CD14-positive monocyte (primary cell): ENCODE measurements around the gene PDE6B. TPM values are rescaled to one million over a fixed set of nuclear protein-coding genes. Genes with fewer than 3 reads are reported as not detected.

ENCODE experiments used
- DNase-seq, 3 donors: peaks; one replicate each; pipeline ENCODE4 v3.0.0-alpha.2; 2011 to 2022
- H2AFZ ChIP-seq: 2 replicates; pipeline ENCODE4 v1.6.0; 2012; ENCODE audit warnings: mild to moderate bottlenecking, low read depth, low read length, inconsistent platforms; ENCODE audit not compliant: insufficient read depth, poor library complexity, severe bottlenecking
- H3K27ac ChIP-seq, 2 donors: 1 replicate in 1 of 2; 2 replicates in 1 of 2; pipeline ENCODE4 v1.5.1; 2012 to 2013; ENCODE audit warnings: low read length in 2 of 2, control low read depth in 1 of 2, inconsistent platforms in 1 of 2, low read depth in 1 of 2, mild to moderate bottlenecking in 1 of 2
- H3K27me3 ChIP-seq, 2 donors: one replicate each; pipeline versions ENCODE4 v1.6.0 to v1.6.1; 2011 to 2013; ENCODE audit warnings: low read length in 2 of 2; ENCODE audit not compliant: control insufficient read depth in 2 of 2, insufficient read depth in 2 of 2
- H3K36me3 ChIP-seq, 2 donors: replicated peaks in 1 of 2; 1 replicate in 1 of 2; 2 replicates in 1 of 2; pipeline versions ENCODE4 v1.5.1 to v1.6.1; 2012 to 2013; ENCODE audit warnings: low read length in 2 of 2, control low read depth in 1 of 2, inconsistent platforms in 1 of 2, mild to moderate bottlenecking in 1 of 2; ENCODE audit not compliant: insufficient read depth in 2 of 2, control insufficient read depth in 1 of 2
- H3K4me1 ChIP-seq, 2 donors: 1 replicate in 1 of 2; 2 replicates in 1 of 2; pipeline versions ENCODE4 v1.5.1 to v1.6.1; 2012 to 2013; ENCODE audit warnings: low read length in 2 of 2, control low read depth in 1 of 2, inconsistent platforms in 1 of 2, mild to moderate bottlenecking in 1 of 2, moderate library complexity in 1 of 2; ENCODE audit not compliant: insufficient read depth in 2 of 2, control insufficient read depth in 1 of 2
- H3K4me2 ChIP-seq: replicated peaks from 2 replicates; pipeline ENCODE3; 2012; ENCODE audit warnings: low read length, moderate library complexity, mild to moderate bottlenecking; ENCODE audit not compliant: poor library complexity, severe bottlenecking; ENCODE audit errors: extremely low read depth
- H3K4me3 ChIP-seq, 3 experiments: fragments of 200-600 bp in 1 of 3; sonication (generic) in 1 of 3; replicated peaks in 1 of 3; 1 replicate in 2 of 3; 2 replicates in 1 of 3; pipeline ENCODE4 v1.5.1; 2011 to 2013; ENCODE audit warnings: low read length in 3 of 3, mild to moderate bottlenecking in 3 of 3, control low read depth in 2 of 3, low read depth in 2 of 3, inconsistent platforms in 1 of 3, moderate library complexity in 1 of 3
- H3K79me2 ChIP-seq: 2 replicates; pipeline ENCODE4 v1.6.0; 2012; ENCODE audit warnings: mild to moderate bottlenecking, control low read depth, inconsistent platforms, low read length, moderate library complexity; ENCODE audit not compliant: insufficient read depth
- H3K9ac ChIP-seq: 2 replicates; pipeline ENCODE4 v1.6.0; 2017; ENCODE audit warnings: low read length, mild to moderate bottlenecking; ENCODE audit not compliant: insufficient read depth, poor library complexity, severe bottlenecking
- H3K9me3 ChIP-seq, 2 donors: replicated peaks in 1 of 2; 1 replicate in 1 of 2; 2 replicates in 1 of 2; pipeline versions ENCODE4 v1.5.1 to v1.6.1; 2012 to 2013; ENCODE audit warnings: low read length in 2 of 2, control low read depth in 1 of 2; ENCODE audit not compliant: control insufficient read depth in 1 of 2, insufficient read depth in 1 of 2
- H4K20me1 ChIP-seq: 2 replicates; pipeline ENCODE4 v1.6.0; 2012; ENCODE audit warnings: mild to moderate bottlenecking, low read length, control low read depth, moderate library complexity; ENCODE audit not compliant: insufficient read depth
- H3K27ac Mint-ChIP-seq, 7 donors: one replicate each; pipeline ENCODE4 v1.8.0; 2020; ENCODE audit warnings: mild to moderate bottlenecking in 7 of 7, mixed read lengths in 7 of 7, moderate library complexity in 6 of 7, inconsistent platforms in 2 of 7
- H3K27me3 Mint-ChIP-seq, 3 donors: one replicate each; pipeline ENCODE4 v1.8.0; 2021 to 2022; ENCODE audit warnings: low read depth in 3 of 3, mild to moderate bottlenecking in 3 of 3, mixed read lengths in 3 of 3, moderate library complexity in 3 of 3, inconsistent platforms in 1 of 3
- H3K36me3 Mint-ChIP-seq, 2 donors: one replicate each; pipeline ENCODE4 v1.8.0; 2020; ENCODE audit warnings: mixed read lengths in 2 of 2, inconsistent platforms in 1 of 2, mild to moderate bottlenecking in 1 of 2
- H3K4me1 Mint-ChIP-seq: one replicate; pipeline ENCODE4 v1.8.0; 2020; ENCODE audit warnings: mild to moderate bottlenecking, mixed read lengths
- H3K4me3 Mint-ChIP-seq, 2 donors: one replicate each; pipeline ENCODE4 v1.8.0; 2020; ENCODE audit warnings: mild to moderate bottlenecking in 2 of 2, mixed read lengths in 2 of 2, moderate library complexity in 1 of 2
- H3K9me3 Mint-ChIP-seq, 7 donors: one replicate each; pipeline ENCODE4 v1.8.0; 2020 to 2022; ENCODE audit warnings: mixed read lengths in 7 of 7, mild to moderate bottlenecking in 6 of 7, moderate library complexity in 6 of 7, inconsistent platforms in 2 of 7
- CTCF ChIP-seq: fragments of 200-600 bp; IDR thresholded peaks from one replicate; pipeline ENCODE4 v1.8.0; 2022; ENCODE audit warnings: antibody characterized with exemption, mild to moderate bottlenecking
- WGBS: methylation state at CpG from one replicate; pipeline ENCODE4 v1.1.5; 2013; ENCODE audit warnings: missing lambda C conversion rate; ENCODE audit not compliant: insufficient coverage; 5-methylcytosine and 5-hydroxymethylcytosine counted together
- intact Hi-C, 2 donors: fragments of 100-400 bp; cut with micrococcal nuclease; formaldehyde crosslinking; loops; one replicate each; pipeline versions ENCODE4 v1.15.0 to v1.15.1; 2023
- polyA plus RNA-seq, 3 donors: library from polyadenylated mRNA; depleted of rRNA in 1 of 3; unstranded in 2 of 3; stranded (reverse) in 1 of 3; fragments of 300-500 nt in 2 of 3; fragments of >200 nt in 1 of 3; fragmentation: Illumina TruSeq in 2 of 3; gene quantifications; 1 replicate in 2 of 3; 2 replicates in 1 of 3; pipeline ENCODE4 v1.2.3, GENCODE V29; 2012 to 2021

Gene PDE6B
- polyA plus RNA-seq, 3 donors, result 3.7 to 6.3 (median 4.6) TPM

- Histone ChIP-seq H3K4me3 (no peak overlapping the region), H4K20me1 (no peaks in the 10 kb centered on the region), H2AFZ (no peak overlapping the region), H3K9me3 (peaks cover 0 to 7% of the 10 kb centered on the region in 2 donors), H3K27me3 (peaks cover 0 to 20% of the 10 kb centered on the region in 2 donors), H3K9ac (no peak overlapping the region), H3K4me1 (no peaks in the 10 kb centered on the region), H3K27ac (no peak overlapping the region), H3K36me3 (no peaks in the 10 kb centered on the region), H3K4me2 (no peak overlapping the region), H3K79me2 (no peaks in the 10 kb centered on the region)
- peaks cover 21 to 42% (median 35%) of the 10 kb centered on the region in 3 donors for H3K27me3 Mint-ChIP-seq
- intact Hi-C loops, result no loop called here
- no peak overlapping the region for H3K4me3 Mint-ChIP-seq
- 84% methylated on average over 25 of the region's 28 CpGs for WGBS
- H3K27ac Mint-ChIP-seq, result no peak overlapping the region
- TF ChIP-seq CTCF, result no peak
- peaks cover 3 to 30% (median 19%) of the 10 kb centered on the region in 7 donors for H3K9me3 Mint-ChIP-seq
- no peaks in the 10 kb centered on the region for H3K4me1 Mint-ChIP-seq
- no peak for DNase-seq
- no peaks in the 10 kb centered on the region for H3K36me3 Mint-ChIP-seq
Observed at GRCh38 chr4:648579-649292, 23.4 kb downstream of the PDE6B start.

- Mint-ChIP-seq H3K4me1 (no peaks in the 10 kb centered on the region), H3K27me3 (peaks cover 21 to 40% (median 32%) of the 10 kb centered on the region in 3 donors)
- H3K36me3 ChIP-seq, result no peaks in the 10 kb centered on the region
Observed at GRCh38 chr4:649293-649625, 23.9 kb downstream of the PDE6B start.

More at GRCh38 chr4:649293-649625, 23.9 kb downstream of the PDE6B start:
- Histone ChIP-seq H2AFZ (no peak overlapping the region), H3K4me3 (no peak overlapping the region), H3K9ac (no peak overlapping the region), H3K27me3 (peaks cover 0 to 20% of the 10 kb centered on the region in 2 donors), H3K79me2 (no peaks in the 10 kb centered on the region), H3K4me1 (no peaks in the 10 kb centered on the region), H3K27ac (no peak overlapping the region), H3K9me3 (peaks cover 0 to 7% of the 10 kb centered on the region in 2 donors), H4K20me1 (no peaks in the 10 kb centered on the region), H3K4me2 (no peak overlapping the region)
- 94% methylated on average over 7 of the region's 7 CpGs for WGBS
- H3K9me3 Mint-ChIP-seq, result peaks cover 3 to 25% (median 15%) of the 10 kb centered on the region in 7 donors
- DNase-seq, result no peak
- no peaks in the 10 kb centered on the region for H3K36me3 Mint-ChIP-seq
- no peak for TF ChIP-seq CTCF
- H3K27ac Mint-ChIP-seq, result no peak overlapping the region
- no peak overlapping the region for H3K4me3 Mint-ChIP-seq
- intact Hi-C loops, result no loop called here
